HEK293 (cell line): ENCODE results near the gene PDSS2.

Experiments used
- GLIS1 ChIP-seq: fragments of 450-650 bp; formaldehyde crosslinking; IDR thresholded peaks from 2 replicates; pipeline ENCODE4 v1.5.1; 2016; ENCODE audit warnings: missing biosample characterization, missing genetic modification characterization
- IKZF3 ChIP-seq: fragments of 450-650 bp; IDR thresholded peaks from 2 replicates; pipeline ENCODE4 v1.5.0; 2018; ENCODE audit warnings: missing biosample characterization, mild to moderate bottlenecking, missing genetic modification characterization, moderate library complexity
- PRDM2 ChIP-seq: fragments of 450-650 bp; formaldehyde crosslinking; IDR thresholded peaks from 2 replicates; pipeline ENCODE4 v1.5.1; 2016; ENCODE audit warnings: missing biosample characterization, missing genetic modification characterization, borderline replicate concordance
- SP7 ChIP-seq: fragments of 450-650 bp; formaldehyde crosslinking; IDR thresholded peaks from 2 replicates; pipeline ENCODE4 v1.5.1; 2016; ENCODE audit warnings: missing biosample characterization, missing genetic modification characterization
- ZBTB1 ChIP-seq: fragments of 450-650 bp; formaldehyde crosslinking; IDR thresholded peaks from 2 replicates; pipeline ENCODE4 v1.5.1; 2016; ENCODE audit warnings: missing biosample characterization, missing genetic modification characterization
- ZBTB10 ChIP-seq: fragments of 450-650 bp; formaldehyde crosslinking; IDR thresholded peaks from 2 replicates; pipeline ENCODE4 v1.5.1; 2016; ENCODE audit warnings: missing biosample characterization, missing genetic modification characterization
- ZEB2 ChIP-seq: fragments of 450-650 bp; formaldehyde crosslinking; IDR thresholded peaks from 2 replicates; pipeline ENCODE4 v1.5.1; 2016; ENCODE audit warnings: missing biosample characterization, missing genetic modification characterization
- ZNF112 ChIP-seq: fragments of 450-650 bp; formaldehyde crosslinking; IDR thresholded peaks from 2 replicates; pipeline ENCODE4 v1.5.0; 2017; ENCODE audit warnings: missing biosample characterization, missing genetic modification characterization
- ZNF132 ChIP-seq: fragments of 450-650 bp; formaldehyde crosslinking; IDR thresholded peaks from 2 replicates; pipeline ENCODE4 v1.5.1; 2017; ENCODE audit warnings: missing biosample characterization, missing genetic modification characterization, borderline replicate concordance
- ZNF175 ChIP-seq: fragments of 450-650 bp; formaldehyde crosslinking; IDR thresholded peaks from 2 replicates; pipeline ENCODE4 v1.5.1; 2016; ENCODE audit warnings: missing biosample characterization, missing genetic modification characterization
- ZNF223 ChIP-seq: fragments of 450-650 bp; formaldehyde crosslinking; IDR thresholded peaks from 2 replicates; pipeline ENCODE4 v1.5.1; 2016; ENCODE audit warnings: missing biosample characterization, missing genetic modification characterization
- ZNF324 ChIP-seq: fragments of 450-650 bp; formaldehyde crosslinking; IDR thresholded peaks from 2 replicates; pipeline ENCODE4 v1.5.1; 2016; ENCODE audit warnings: missing biosample characterization, missing genetic modification characterization
- ZNF350 ChIP-seq: fragments of 450-650 bp; formaldehyde crosslinking; IDR thresholded peaks from 2 replicates; pipeline ENCODE4 v1.5.0; 2017; ENCODE audit warnings: missing biosample characterization, mild to moderate bottlenecking, missing genetic modification characterization
- ZNF354C ChIP-seq: fragments of 450-650 bp; formaldehyde crosslinking; IDR thresholded peaks from 2 replicates; pipeline ENCODE4 v1.5.1; 2016; ENCODE audit warnings: missing biosample characterization, missing genetic modification characterization, low read depth, borderline replicate concordance
- ZNF394 ChIP-seq: fragments of 450-650 bp; formaldehyde crosslinking; IDR thresholded peaks from 2 replicates; pipeline ENCODE4 v1.5.1; 2016; ENCODE audit warnings: missing biosample characterization, missing genetic modification characterization, mild to moderate bottlenecking, moderate library complexity, borderline replicate concordance
- ZNF426 ChIP-seq: fragments of 450-650 bp; formaldehyde crosslinking; IDR thresholded peaks from 2 replicates; pipeline ENCODE4 v1.5.1; 2017; ENCODE audit warnings: missing biosample characterization, missing genetic modification characterization, mild to moderate bottlenecking, inconsistent platforms, moderate library complexity
- ZNF510 ChIP-seq: fragments of 450-650 bp; formaldehyde crosslinking; IDR thresholded peaks from 2 replicates; pipeline ENCODE4 v1.5.1; 2018; ENCODE audit warnings: mild to moderate bottlenecking, missing genetic modification characterization, missing biosample characterization; ENCODE audit not compliant: insufficient replicate concordance
- ZNF513 ChIP-seq: fragments of 450-650 bp; IDR thresholded peaks from 2 replicates; pipeline ENCODE4 v1.5.1; 2018; ENCODE audit warnings: missing biosample characterization, missing genetic modification characterization
- ZNF518A ChIP-seq: fragments of 450-650 bp; formaldehyde crosslinking; conservative IDR thresholded peaks from 2 replicates; pipeline ENCODE4 v1.5.1; 2016; ENCODE audit warnings: low read depth, missing biosample characterization, missing genetic modification characterization
- ZNF664 ChIP-seq: fragments of 450-650 bp; formaldehyde crosslinking; IDR thresholded peaks from 2 replicates; pipeline ENCODE4 v1.5.1; 2016; ENCODE audit warnings: missing biosample characterization, missing genetic modification characterization
- ZNF701 ChIP-seq: fragments of 450-650 bp; formaldehyde crosslinking; IDR thresholded peaks from 2 replicates; pipeline ENCODE4 v1.5.1; 2016; ENCODE audit warnings: missing biosample characterization, missing genetic modification characterization
- ZNF791 ChIP-seq: fragments of 450-650 bp; formaldehyde crosslinking; IDR thresholded peaks from 2 replicates; pipeline ENCODE4 v1.5.1; 2016; ENCODE audit warnings: missing biosample characterization, missing genetic modification characterization
- ZNF843 ChIP-seq: fragments of 450-650 bp; formaldehyde crosslinking; IDR thresholded peaks from 2 replicates; pipeline ENCODE4 v1.5.1; 2016; ENCODE audit warnings: missing biosample characterization, missing genetic modification characterization

The PDSS2 gene

GRCh38 chr6:107493158-107494057 lies 34.0 kb upstream of the PDSS2 start (continued):
- no peak for TF ChIP-seq ZNF518A (tag by site-specific recombination)
- TF ChIP-seq ZEB2: peak; percentile 79
- TF ChIP-seq IKZF3 (tag by site-specific recombination): peak; percentile 97
- no peak; the same call in 1 of the 2 replicates for TF ChIP-seq ZNF394 (tag by site-specific recombination)
- peak; percentile 87 for TF ChIP-seq GLIS1 (tag by site-specific recombination)
- TF ChIP-seq ZBTB10: no peak
- TF ChIP-seq ZNF843 (tag by site-specific recombination): peak; percentile 97
- no peak for TF ChIP-seq ZNF132 (tag by site-specific recombination)
- TF ChIP-seq ZNF175 (tag by site-specific recombination): no peak
- TF ChIP-seq ZBTB1 (tag by site-specific recombination): 0 out of 2 replicates have a peak, but pooled peaks have one; percentile 20
- no peak for TF ChIP-seq ZNF350 (tag by site-specific recombination)
- TF ChIP-seq ZNF324 (tag by site-specific recombination): no peak
- no peak for TF ChIP-seq PRDM2 (tag by site-specific recombination)
- no peak for TF ChIP-seq ZNF701 (tag by site-specific recombination)
- peak; percentile 96 for TF ChIP-seq SP7 (tag by site-specific recombination)
- TF ChIP-seq ZNF112 (tag by site-specific recombination): no peak
- no peak for TF ChIP-seq ZNF791 (tag by site-specific recombination)
- TF ChIP-seq ZNF664 (tag by site-specific recombination): peak; percentile 91; the same call in 1 of the 2 replicates
- no peak for TF ChIP-seq ZNF510 (tag by site-specific recombination)
- TF ChIP-seq ZNF223 (tag by site-specific recombination): no peak
- TF ChIP-seq ZNF354C (tag by site-specific recombination): no peak
- no peak for TF ChIP-seq ZNF426 (tag by site-specific recombination)
- 0 out of 2 replicates have a peak, but pooled peaks have one; percentile 24 for TF ChIP-seq ZNF513 (tag by site-specific recombination)
